ENCODE data around the gene QRFPR.
"Not testable (repeated sequence)": the region's sequence is repeated elsewhere in the genome, so short reads cannot be mapped to it uniquely, and the experiment has no call there.

The QRFPR gene

DNA sequence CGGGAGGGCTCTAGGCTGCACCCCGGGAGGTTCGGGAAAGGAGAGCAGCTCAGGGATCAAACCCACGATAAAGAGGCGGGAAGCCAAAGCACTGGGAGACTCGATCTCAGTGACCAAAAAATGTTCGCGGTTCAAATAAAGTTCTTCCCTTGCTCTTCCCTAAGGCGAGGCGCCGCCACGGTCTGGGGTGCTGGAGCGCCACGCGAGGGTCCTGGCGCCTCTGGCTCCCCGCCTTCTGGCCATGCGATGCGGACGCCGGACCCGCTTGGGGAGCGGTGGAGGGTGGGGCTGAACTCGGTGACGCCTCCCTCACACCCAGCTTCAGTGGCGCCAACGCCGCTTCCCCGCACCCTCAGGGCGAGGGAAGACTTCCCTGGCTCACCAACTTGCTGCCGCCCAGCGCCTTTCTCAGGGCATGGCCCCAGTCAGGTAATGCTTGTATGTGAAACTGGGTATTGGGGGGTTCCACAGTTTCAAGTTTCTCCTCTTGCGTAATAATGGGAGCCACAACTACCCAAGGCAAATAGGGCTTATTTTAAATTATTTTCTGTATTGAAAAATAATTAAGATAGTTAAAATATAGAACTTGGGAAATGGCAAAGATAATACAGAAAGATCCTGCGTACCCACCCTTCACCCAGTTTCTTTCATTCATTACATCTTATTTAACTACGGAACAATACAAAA is at the start of gene QRFPR:
QRFPR (minus strand) TSS at position 243 of the 687 bp plus-strand sequence. CDS start 371 bp downstream, outside the sequence.
- DNase-seq, result no peak

DNA sequence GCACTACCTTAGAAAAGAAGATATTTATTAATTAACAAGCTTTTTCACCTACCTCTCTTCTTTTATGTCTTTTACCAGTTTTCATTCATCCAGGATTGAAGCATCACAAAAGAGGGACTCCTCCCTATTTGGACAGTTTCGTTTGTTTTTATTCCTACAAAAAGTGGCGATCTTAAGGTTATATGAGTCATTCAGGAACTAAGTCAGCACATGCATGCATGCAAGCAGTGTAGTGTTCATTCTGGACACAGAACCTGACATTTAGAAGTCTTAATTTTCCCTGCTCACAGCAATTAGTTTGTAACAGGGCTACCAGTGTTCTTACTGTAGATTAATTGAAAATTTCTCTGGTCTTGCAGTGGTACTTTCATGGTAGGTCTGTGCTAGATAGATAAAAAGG is 47.9 kb upstream of the QRFPR start:
- no peak for DNase-seq

GRCh38 chr4:121421594-121421993 is 40.8 kb upstream of the QRFPR start:
- no peak for DNase-seq

GRCh38 chr4:121411151-121411744 is 30.4 kb upstream of the QRFPR start:
- no peak for DNase-seq

- DNase-seq, result not testable (repeated sequence)
Observed at GRCh38 chr4:121408567-121408966, 27.7 kb upstream of the QRFPR start.

GRCh38 chr4:121400632-121401031 is 19.8 kb upstream of the QRFPR start:
- DNase-seq, result no peak

GRCh38 chr4:121397941-121398601 is 17.3 kb upstream of the QRFPR start:
- DNase-seq, result no peak

- DNase-seq, result no peak
Observed at GRCh38 chr4:121397434-121397833, 16.6 kb upstream of the QRFPR start.

DNA sequence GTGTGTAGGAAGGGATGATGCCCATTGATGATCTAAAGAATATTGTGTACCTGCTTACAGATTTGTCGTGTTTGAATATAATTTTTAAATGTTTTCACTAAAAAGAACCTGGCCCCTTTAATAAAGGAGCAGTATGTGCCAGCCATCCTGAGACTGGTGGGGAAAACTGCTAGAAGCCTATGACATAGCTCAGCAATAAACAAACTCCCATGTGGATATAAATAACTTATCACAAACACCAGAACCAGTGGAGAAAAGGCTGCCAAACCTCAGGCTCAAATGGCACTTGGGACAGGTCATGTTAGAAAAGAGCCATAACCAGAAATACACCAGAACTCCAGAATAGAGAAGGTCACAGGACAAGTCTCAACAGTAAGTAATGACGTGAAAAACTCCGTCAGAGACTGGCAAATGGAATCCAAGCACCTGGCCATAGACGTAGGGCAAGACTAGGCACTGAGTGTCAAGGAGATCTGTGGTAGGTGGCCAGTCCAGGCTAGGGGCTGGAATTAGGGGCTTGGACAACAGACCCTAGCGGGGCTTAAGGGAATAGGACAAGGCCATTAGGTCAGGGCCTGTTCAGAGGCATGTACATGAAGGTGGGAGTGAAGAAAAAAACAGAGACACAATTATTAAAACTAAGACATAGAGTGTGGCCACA is 11.7 kb upstream of the QRFPR start:
- DNase-seq, result no peak

DNA sequence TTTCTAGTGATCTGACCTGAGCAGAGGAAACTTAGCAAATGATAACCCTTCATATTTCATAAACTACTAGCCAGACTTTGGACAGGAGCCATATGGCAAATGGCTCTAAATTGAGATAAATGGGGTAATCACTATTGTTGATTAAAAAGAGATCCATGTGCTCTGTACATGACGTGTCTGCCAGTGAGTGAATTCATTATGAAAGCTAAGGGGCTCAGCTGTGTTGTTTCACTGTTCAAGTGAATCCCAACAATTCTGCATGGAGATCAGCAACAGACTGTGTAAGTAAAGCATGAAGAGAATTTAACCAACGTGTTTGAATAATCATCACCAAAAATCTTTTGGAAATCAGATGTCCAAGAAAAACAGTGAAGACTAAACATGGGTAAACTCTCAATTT is 9.5 kb upstream of the QRFPR start:
- no peak for DNase-seq

DNA sequence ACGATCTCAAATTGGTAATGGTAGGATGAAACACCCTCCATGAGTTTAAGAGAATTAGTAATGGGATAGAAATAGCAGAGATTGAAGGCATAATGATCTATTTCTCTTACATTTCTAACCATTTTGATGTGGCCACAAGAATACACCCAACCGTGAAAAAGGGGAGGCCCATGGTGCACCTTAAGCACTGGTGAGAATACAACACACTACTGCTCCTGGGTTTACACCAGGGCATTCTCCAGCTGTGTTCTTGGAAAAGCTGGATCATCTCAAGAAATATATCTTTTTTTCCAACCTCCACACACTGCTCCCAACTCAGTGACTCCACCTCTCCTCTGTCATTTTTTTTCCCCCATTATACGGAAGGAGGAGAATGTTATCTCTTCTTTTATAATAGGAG is 1.5 kb downstream of the QRFPR start:
- no peak for DNase-seq

DNA sequence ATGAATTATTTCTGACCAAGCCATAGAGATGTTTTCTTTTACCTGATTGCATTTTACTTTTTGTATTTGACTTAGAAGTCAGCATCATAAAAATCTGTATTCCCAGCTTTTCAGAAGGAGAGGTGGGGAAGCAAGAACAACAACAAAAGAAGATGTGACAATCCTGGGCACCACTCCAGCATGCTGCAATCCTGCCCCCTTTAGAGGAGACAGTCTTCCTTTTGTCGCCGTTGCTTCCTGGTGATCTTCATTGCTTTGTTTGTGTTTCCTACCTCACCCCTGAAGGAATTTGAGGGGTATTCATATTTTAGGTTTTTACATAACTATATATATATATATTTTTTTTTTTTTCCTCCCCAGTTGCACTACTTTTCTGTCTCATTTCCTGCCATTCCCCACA is 3.7 kb downstream of the QRFPR start:
- no peak for DNase-seq

GRCh38 chr4:121376556-121376955 is 4.3 kb downstream of the QRFPR start:
- no peak for DNase-seq

GRCh38 chr4:121376097-121376496 is 4.7 kb downstream of the QRFPR start:
- DNase-seq, result no peak

- no peak for DNase-seq
Observed at GRCh38 chr4:121375262-121375661, 5.6 kb downstream of the QRFPR start.

DNA sequence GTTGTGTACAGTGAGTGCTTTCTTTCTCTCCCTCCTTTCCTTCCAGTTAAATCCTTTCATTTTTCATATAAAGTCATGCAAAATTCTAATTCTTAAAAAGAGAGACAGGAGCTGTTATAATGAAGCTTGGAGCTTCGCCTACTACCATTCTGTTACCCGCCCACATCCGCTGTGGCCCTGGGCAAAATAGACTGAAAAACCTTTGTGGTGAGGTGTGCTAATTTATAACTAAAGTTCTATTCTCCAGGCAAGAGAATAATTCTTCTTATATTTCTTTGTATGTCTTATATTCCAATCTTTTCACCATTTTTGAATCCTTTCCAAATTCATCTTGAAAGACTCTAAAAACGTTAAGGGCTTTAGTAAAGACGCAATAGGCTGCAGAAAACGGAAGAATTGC is 7.0 kb downstream of the QRFPR start:
- DNase-seq, result no peak

GRCh38 chr4:121370729-121371325 is 10.0 kb downstream of the QRFPR start:
- DNase-seq, result peak; percentile 62

DNA sequence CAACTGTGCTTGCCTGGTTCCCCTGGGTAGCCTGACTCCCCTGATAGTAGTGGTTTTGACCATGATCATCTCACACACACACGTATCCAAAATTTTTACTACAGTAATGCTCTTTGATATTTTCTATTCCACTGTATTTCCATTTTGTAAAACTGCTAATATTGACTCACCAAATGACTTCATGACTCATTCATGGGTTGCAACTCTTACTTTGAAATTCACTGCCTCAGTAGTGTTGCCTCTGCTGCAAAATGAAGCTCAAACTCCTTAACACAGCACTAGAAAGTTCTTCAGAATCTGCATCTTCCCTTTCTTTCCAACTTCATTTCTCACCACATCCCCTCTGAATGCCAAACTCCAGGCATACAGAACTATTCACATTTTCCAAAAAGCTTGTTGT is 20.3 kb downstream of the QRFPR start:
- no peak for DNase-seq

GRCh38 chr4:121358473-121358872 is 22.3 kb downstream of the QRFPR start:
- DNase-seq, result no peak

DNA sequence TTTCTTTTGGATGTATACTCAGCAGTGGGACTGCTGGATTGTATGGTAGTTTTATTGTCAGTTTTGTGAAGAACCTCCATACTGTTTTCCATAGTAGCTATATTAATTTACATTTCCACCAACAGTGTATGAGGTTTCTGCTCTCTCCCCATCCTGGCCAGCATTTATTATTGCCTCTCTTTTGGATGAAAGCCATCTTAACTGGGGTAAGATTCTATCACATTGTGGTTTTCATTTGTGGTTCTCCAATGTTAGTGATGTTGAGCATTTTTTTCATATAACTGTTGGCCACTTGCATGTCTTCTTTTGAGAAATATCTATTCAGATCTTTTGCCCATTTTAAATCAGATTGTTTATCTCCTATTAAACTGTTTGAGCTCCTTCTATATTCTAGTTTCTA is 27.6 kb downstream of the QRFPR start:
- DNase-seq, result no peak

GRCh38 chr4:121344098-121344497 is 36.7 kb downstream of the QRFPR start:
- no peak for DNase-seq

- DNase-seq, result no peak
Observed at GRCh38 chr4:121340247-121340646, 40.6 kb downstream of the QRFPR start.

GRCh38 chr4:121339824-121340223 is 41.0 kb downstream of the QRFPR start:
- DNase-seq, result no peak

All from stimulated activated CD8-positive, alpha-beta memory T cell treated with anti-CD3 and anti-CD28 coated beads, Interleukin-4, amount 100 ng/mL, for 48 hours (primary cell).